Natural killer cell (primary cell): ENCODE measurements around the gene ABCF2. TPM values are rescaled to one million over a fixed set of nuclear protein-coding genes. Genes with fewer than 3 reads are reported as not detected.

Experiments used
- ATAC-seq, 3 donors: fragments of 150-1000 bp in 2 of 3; fragments of 200-7000 bp in 1 of 3; cut with Tn5 transposase; 1 replicate in 1 of 3; 2 replicates in 2 of 3; pipeline ENCODE4 v1.10.0; 2021; ENCODE audit warnings: mild to moderate bottlenecking in 2 of 3, moderate library complexity in 2 of 3
- DNase-seq, 2 donors: peaks; one replicate each; pipeline versions ENCODE4 v3.0.0 to v3.0.0-alpha.2; 2013 to 2021; ENCODE audit warnings: mixed read lengths in 1 of 2
- H3K27ac ChIP-seq: one replicate; pipeline ENCODE4 v1.5.1; 2013; ENCODE audit warnings: mild to moderate bottlenecking, low read length
- H3K27me3 ChIP-seq: one replicate; pipeline ENCODE4 v1.6.1; 2013; ENCODE audit warnings: low read length; ENCODE audit not compliant: control insufficient read depth, insufficient read depth
- H3K36me3 ChIP-seq: one replicate; pipeline ENCODE4 v1.6.1; 2013; ENCODE audit warnings: low read length; ENCODE audit not compliant: control insufficient read depth, insufficient read depth
- H3K4me1 ChIP-seq: one replicate; pipeline ENCODE4 v1.6.1; 2013; ENCODE audit warnings: low read length; ENCODE audit not compliant: control insufficient read depth, insufficient read depth
- H3K4me3 ChIP-seq: one replicate; pipeline ENCODE4 v1.5.1; 2013; ENCODE audit warnings: low read length
- H3K9me3 ChIP-seq: one replicate; pipeline ENCODE4 v1.6.1; 2013; ENCODE audit warnings: low read length; ENCODE audit not compliant: control insufficient read depth, insufficient read depth
- H3K27ac Mint-ChIP-seq, 2 donors: one replicate each; pipeline ENCODE4 v1.8.0; 2022; ENCODE audit warnings: mild to moderate bottlenecking in 2 of 2, mixed read lengths in 2 of 2, moderate library complexity in 1 of 2
- H3K27me3 Mint-ChIP-seq, 2 donors: one replicate each; pipeline ENCODE4 v1.8.0; 2022; ENCODE audit warnings: low read depth in 2 of 2, mixed read lengths in 2 of 2
- H3K36me3 Mint-ChIP-seq: one replicate; pipeline ENCODE4 v1.8.0; 2022; ENCODE audit warnings: mixed read lengths
- H3K4me1 Mint-ChIP-seq, 2 donors: one replicate each; pipeline ENCODE4 v1.8.0; 2022; ENCODE audit warnings: mixed read lengths in 2 of 2
- H3K4me3 Mint-ChIP-seq: one replicate; pipeline ENCODE4 v1.8.0; 2022; ENCODE audit warnings: mild to moderate bottlenecking, moderate library complexity, mixed read lengths
- H3K9me3 Mint-ChIP-seq, 2 donors: one replicate each; pipeline ENCODE4 v1.8.0; 2022; ENCODE audit warnings: mixed read lengths in 2 of 2
- CTCF ChIP-seq: fragments of 200-600 bp; IDR thresholded peaks from one replicate; pipeline ENCODE4 v1.8.0; 2022; ENCODE audit warnings: antibody characterized with exemption
- WGBS: methylation state at CpG from one replicate; pipeline ENCODE4 v1.1.7; 2013; ENCODE audit warnings: missing lambda C conversion rate; ENCODE audit not compliant: insufficient coverage; 5-methylcytosine and 5-hydroxymethylcytosine counted together
- intact Hi-C: fragments of 100-400 bp; cut with micrococcal nuclease; formaldehyde crosslinking; loops from one replicate; pipeline ENCODE4 v1.14.2; 2022
- total RNA-seq, 4 donors: library from RNA; stranded (reverse); fragments of 120-200 nt in 1 of 4; gene quantifications; one replicate each; pipeline versions ENCODE4 v1.2.3 to v1.2.4, GENCODE V29; 2013 to 2022

Gene ABCF2
- total RNA-seq, 3 donors from 2014 or later (not counting 1 experiment from before 2014, with no cell fraction given), result 12.1 to 26.1 (median 17.6) TPM

- peaks cover 65% of the 10 kb centered on the region for H3K4me1 ChIP-seq
- ATAC-seq (no peak), DNase-seq (peak in 1 of 2 donors; percentile 32)
- peaks cover 40% of the 10 kb centered on the region for H3K27me3 ChIP-seq
- no peaks in the 10 kb centered on the region for H3K36me3 Mint-ChIP-seq
- no peaks in the 10 kb centered on the region for H3K9me3 Mint-ChIP-seq
- H3K27ac Mint-ChIP-seq, result peak overlapping the region in 1 of 2 donors; percentile 2
- intact Hi-C loops, result no loop called here
- TF ChIP-seq CTCF, result no peak
- H3K4me3 ChIP-seq, result peak overlapping the region; percentile 36
- H3K4me1 Mint-ChIP-seq, result peaks cover 34 to 71% of the 10 kb centered on the region in 2 donors
- H3K9me3 ChIP-seq, result no peaks in the 10 kb centered on the region
- H3K4me3 Mint-ChIP-seq, result peak overlapping the region; percentile 91
- H3K27me3 Mint-ChIP-seq, result peaks cover 19 to 49% of the 10 kb centered on the region in 2 donors
- no peaks in the 10 kb centered on the region for H3K36me3 ChIP-seq
- no peak overlapping the region for H3K27ac ChIP-seq
- WGBS, result 15% methylated on average over 28 of the region's 29 CpGs
Observed at GRCh38 chr7:151247611-151248345, 20.8 kb upstream of the ABCF2 start.

DNA sequence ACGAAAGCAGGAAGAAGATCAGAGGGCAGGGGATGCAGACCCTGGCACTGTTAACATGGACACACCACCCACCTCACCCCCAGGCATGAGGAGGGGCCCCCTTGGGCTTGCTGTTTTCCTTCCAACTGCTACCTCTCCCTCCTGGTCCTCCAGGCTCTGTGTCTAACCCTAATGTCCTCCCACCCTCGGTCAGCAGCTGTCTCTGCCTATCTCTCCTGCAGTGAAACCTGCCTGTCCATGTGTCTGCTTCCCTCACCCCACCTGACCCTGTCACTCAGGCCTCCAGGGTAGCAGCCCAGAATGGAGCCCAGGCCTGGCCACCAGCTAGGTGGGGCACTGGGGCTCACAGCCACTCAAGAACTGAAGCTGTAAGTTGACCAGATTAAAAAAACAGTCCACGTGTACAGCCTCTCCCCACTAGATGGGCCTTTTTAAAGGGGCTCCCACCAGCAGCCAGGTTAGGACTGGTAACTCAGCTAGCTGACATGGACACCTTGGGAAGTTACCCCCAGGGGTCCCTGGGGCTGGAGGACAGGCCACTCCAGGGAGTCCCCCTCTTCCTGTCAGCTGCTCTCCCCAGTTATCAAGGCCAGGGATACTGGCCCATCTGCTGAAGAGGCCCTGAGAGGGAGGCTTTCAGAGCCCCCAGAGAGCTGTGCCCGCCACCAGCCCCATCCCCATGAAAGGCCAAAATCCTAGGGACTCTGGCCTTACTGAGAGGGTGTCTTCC, 20.0 kb upstream of the ABCF2 start:
- no peaks in the 10 kb centered on the region for H3K9me3 Mint-ChIP-seq
- no peaks in the 10 kb centered on the region for H3K36me3 Mint-ChIP-seq
- H3K27me3 ChIP-seq, result peaks cover 35% of the 10 kb centered on the region
- ATAC-seq, result no peak
- no peak for DNase-seq
- intact Hi-C loops, result no loop called here
- no peak overlapping the region for H3K27ac Mint-ChIP-seq
- no peaks in the 10 kb centered on the region for H3K9me3 ChIP-seq
- H3K4me3 ChIP-seq, result no peak overlapping the region
- H3K4me3 Mint-ChIP-seq, result peak overlapping the region; percentile 75
- no peak overlapping the region for H3K27ac ChIP-seq
- peaks cover 62% of the 10 kb centered on the region for H3K4me1 ChIP-seq
- 71% methylated on average over 3 of the region's 4 CpGs for WGBS
- H3K36me3 ChIP-seq, result no peaks in the 10 kb centered on the region
- peaks cover 12 to 41% of the 10 kb centered on the region in 2 donors for H3K27me3 Mint-ChIP-seq
- peaks cover 34 to 64% of the 10 kb centered on the region in 2 donors for H3K4me1 Mint-ChIP-seq
- TF ChIP-seq CTCF, result no peak

DNA sequence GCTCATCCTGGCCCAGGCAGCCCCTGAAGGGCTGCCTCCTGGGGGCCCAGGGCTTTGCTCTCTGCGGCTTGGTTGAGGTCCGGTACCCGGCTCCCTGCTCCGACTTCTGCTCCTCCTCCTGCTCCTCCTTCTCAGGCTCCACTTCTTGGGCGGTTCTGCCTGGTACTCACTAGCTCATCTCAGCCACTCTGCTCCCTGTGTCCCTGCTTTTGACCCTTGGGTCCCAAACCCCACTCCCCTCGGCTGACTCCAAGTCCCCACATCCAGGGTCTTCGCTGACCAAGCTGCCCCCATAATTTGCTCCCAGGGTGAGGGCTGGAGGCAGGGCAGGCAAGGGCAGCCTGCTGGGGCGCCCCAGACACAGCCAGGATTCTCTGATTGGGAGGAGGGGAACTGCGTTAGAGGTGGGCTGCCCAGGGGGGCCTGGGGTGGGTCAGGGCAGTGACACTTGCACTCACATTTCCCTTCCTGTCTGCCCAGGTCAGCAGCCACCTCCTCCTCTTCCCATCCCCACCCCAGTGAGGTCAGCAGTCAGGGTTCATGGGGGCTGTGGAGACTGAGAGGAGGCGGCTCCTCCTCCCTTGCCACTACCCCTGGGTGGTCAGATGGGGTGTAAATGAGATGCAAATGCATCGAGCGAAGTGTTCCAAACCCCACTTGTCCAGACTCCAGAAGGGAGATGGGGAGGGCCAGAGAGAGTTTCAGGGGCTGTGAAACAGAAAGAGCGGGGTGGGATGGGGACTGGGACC, 19.3 kb upstream of the ABCF2 start:
- DNase-seq, result peak in 1 of 2 donors; percentile 26
- no peak overlapping the region for H3K27ac Mint-ChIP-seq
- H3K4me1 Mint-ChIP-seq, result peaks cover 34 to 62% of the 10 kb centered on the region in 2 donors
- Histone ChIP-seq H3K27me3 (peaks cover 31% of the 10 kb centered on the region), H3K4me3 (no peak overlapping the region), H3K36me3 (no peaks in the 10 kb centered on the region), H3K9me3 (no peaks in the 10 kb centered on the region), H3K27ac (no peak overlapping the region), H3K4me1 (peaks cover 57% of the 10 kb centered on the region)
- no peaks in the 10 kb centered on the region for H3K9me3 Mint-ChIP-seq
- H3K36me3 Mint-ChIP-seq, result no peaks in the 10 kb centered on the region
- 83% methylated on average over 11 of the region's 13 CpGs for WGBS
- H3K4me3 Mint-ChIP-seq, result peak overlapping the region; percentile 67
- ATAC-seq, result no peak
- intact Hi-C loops, result no loop called here
- TF ChIP-seq CTCF, result no peak
- peaks cover 11 to 40% of the 10 kb centered on the region in 2 donors for H3K27me3 Mint-ChIP-seq
